ENCODE measurements around the gene SNX9.
"Not testable (repeated sequence)": the region's sequence is repeated elsewhere in the genome, so short reads cannot be mapped to it uniquely, and the experiment has no call there.

The SNX9 gene

GRCh38 chr6:157823001-157823527, at the start of gene SNX9:
Gene SNX9, plus strand, starts transcription at chr6:157823246. Its CDS starts 189 bp downstream, at chr6:157823435.
- DNase-seq (ENCODE audit: low spot score) = no peak

GRCh38 chr6:157773248-157773773, 49.7 kb upstream of the SNX9 start:
- no peak for DNase-seq (ENCODE audit: low spot score)

DNA sequence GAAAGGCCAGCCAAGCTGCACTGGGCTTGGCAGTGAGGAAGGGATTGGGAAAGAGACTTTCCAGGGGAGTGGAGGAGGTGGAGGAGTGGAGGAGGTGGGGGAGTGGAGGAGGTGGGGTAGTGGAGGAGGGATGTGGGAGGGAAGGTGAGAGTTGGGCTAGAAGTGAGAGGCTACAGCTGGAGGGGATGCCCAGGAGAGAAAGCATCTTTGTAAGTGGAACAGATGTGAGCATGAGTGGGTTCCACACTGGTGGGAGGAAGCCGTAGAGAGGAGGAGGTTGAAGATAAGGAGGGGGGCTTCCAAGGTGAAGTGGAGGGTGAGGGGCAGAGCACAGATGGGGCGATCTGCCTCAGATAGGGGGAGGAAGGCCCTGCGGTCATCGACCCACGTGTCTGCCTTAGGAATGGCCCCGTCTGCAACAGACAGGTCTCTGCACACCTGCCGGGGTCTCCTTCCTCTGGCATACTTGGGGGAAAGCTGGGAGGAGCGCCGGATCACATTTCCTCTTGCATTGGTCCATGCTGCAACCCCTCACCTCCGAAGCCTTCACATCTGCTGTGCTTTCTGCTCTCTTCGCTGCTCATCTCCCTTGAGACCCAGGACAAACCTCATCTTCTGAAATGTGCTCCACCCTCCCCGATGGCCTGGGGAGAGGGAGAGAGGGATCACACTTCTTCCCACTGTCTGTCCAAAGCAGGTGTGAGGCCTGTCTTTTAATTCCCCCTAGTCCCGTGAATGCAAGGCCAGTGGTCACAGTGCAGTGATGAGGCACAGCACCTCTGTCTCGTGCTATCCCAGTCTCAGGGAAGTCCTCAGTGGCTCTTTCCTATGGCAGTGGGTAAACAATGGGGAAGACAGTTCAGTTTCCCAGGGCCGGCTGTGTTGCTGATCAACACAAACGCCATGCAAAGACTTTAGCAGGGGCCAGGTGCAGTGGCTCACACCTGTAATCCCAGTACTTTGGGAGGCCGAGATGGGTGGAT, 48.6 kb upstream of the SNX9 start:
- no peak for DNase-seq (ENCODE audit: low spot score)

DNA sequence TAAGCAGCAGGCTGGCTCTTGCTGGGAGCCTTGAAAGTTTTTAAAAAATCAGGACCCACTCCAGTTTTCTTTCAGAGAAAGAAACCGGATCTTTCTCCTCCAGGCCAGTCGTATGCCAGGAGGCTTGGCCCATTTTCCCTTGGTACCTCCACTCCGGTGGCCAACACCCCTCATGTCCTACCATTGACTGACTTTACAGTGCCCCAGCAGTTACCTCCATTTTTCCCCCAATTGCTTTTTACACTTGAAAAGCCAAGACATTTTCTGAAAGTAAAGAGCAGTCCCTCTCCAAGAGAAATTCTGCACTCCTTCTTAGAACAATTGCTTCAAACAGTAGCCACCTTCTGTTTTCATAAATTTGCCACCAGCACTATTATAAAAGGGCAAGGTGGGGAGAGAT, 47.7 kb upstream of the SNX9 start:
- DNase-seq (ENCODE audit: low spot score) = no peak

GRCh38 chr6:157777344-157777743, 45.7 kb upstream of the SNX9 start:
- no peak for DNase-seq (ENCODE audit: low spot score)

GRCh38 chr6:157778719-157779118, 44.3 kb upstream of the SNX9 start:
- no peak for DNase-seq (ENCODE audit: low spot score)

GRCh38 chr6:157779705-157780604, 43.1 kb upstream of the SNX9 start:
- DNase-seq (ENCODE audit: low spot score) = no peak

- no peak for DNase-seq (ENCODE audit: low spot score)
These were observed 37.4 kb upstream of the SNX9 start for GRCh38 chr6:157785636-157786035.

DNA sequence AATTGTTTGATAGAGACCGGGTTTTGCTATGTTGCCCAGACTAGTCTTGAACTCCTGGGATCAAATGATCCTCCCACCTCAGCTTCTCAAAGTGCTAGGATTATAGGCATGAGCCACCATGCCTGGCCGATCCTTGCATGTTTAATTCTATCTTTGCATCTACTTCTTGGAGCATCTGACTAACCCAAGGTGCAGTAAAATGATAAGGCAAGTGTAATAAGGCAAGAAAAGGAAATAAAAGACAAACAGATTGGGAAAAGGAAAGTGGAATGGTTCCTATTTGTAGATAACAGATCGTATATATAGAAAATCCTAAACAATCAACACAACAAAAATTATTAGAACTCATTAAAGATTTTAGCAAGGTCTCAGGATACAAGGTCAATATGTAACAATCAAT, 36.8 kb upstream of the SNX9 start:
- no peak for DNase-seq (ENCODE audit: low spot score)

DNA sequence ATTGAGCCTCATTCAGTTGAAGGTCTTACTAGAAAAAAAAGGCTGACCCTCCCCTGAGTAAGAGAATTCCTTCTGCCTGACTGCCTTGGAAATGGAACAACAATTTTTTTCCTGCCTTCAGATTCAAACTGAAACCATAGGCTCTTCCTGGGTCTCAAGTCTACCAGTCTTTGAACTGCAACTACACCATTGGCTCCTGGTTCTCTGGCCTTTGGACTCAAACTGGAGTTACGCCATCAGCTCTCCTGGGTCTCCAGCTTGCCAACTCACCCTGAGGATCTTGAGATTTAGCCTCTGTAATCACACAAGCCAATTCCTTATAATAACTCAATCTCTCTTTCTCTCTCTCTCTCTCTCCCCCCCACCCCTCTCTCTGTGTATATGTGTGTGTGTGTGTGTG, 36.0 kb upstream of the SNX9 start:
- no peak for DNase-seq (ENCODE audit: low spot score)

DNA sequence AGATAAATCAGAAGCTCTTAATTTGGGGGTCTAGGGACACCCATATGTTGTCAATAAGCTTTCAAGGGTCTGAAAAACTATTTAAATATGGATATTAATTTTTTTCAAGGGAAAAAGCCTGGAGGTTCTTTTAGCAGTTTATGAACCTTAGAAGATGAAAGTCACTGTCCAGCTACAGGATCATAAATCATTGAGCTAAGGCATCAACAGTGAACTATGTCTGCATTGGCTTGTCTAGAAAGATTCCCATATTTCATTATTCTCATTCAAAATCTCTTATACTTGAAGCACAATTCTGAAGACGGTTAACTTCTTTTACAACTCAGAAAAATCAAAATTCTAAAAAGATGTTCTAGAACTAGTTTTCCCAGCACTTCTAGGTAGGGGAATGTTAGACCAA, 34.9 kb upstream of the SNX9 start:
- DNase-seq (ENCODE audit: low spot score) = no peak

DNA sequence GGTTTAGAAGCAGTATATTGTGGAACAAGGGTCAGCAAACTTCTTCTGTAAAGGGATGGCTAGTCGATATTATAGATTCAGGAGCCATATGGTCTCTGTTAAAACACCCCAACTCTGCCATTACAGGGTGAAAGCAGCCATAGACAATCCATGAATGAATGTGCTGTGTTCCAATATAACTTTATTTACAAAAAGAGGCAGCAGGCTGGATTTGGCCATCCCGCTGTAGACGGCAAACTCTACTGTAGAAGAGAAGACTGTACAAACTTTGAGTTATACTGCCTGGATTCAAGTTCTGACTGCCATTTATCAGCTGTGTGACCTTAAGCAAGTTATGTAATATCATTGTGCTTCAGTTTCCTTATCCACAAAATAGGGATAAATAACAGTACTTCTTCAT, 33.7 kb upstream of the SNX9 start:
- no peak for DNase-seq (ENCODE audit: low spot score)

DNA sequence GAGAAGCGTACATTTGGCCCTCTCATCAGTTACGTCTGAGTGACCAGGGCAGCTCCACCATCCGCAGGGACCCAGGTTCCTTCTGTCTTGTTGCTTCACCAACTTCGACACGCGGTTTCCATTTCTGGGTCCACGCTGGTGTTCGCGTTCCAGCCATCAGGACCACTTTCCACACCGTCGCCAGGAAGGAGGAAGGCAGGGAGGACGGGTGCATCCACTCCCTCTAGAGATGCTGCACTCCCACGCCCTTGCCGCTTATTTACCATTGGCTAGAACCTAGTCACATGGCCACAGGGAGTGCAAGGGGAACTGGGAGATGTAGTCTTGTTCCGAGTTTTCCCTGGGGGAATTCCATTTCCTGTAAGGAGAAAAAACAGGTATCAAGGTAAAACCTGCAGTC, 33.2 kb upstream of the SNX9 start:
- no peak for DNase-seq (ENCODE audit: low spot score)

GRCh38 chr6:157790548-157791160, 32.4 kb upstream of the SNX9 start:
- no peak for DNase-seq (ENCODE audit: low spot score)

- DNase-seq (ENCODE audit: low spot score) = no peak
These were observed 31.6 kb upstream of the SNX9 start for GRCh38 chr6:157791450-157791849.

- DNase-seq (ENCODE audit: low spot score) = no peak
These were observed 30.4 kb upstream of the SNX9 start for GRCh38 chr6:157792671-157793070.

DNA sequence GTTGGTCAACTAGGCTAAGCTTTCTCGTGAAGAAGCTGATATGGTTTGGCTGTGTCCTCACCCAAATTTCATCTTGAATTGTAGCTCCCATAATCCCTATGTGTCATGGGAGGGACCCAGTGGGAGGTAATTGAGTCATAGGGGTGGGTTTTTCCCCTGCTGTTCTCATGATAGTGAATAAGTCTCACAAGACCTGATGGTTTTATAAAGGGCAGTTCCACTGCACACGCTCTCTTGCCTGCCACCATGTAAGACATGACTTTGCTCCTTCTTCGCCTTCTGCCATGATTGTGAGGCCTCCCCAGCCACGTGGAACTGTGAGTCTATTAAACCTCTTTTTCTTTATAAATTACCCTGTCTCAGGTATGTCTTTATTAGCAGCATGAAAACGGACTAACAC, 29.0 kb upstream of the SNX9 start:
- DNase-seq (ENCODE audit: low spot score) = not testable (repeated sequence)

GRCh38 chr6:157795841-157796240, 27.2 kb upstream of the SNX9 start:
- DNase-seq (ENCODE audit: low spot score) = no peak

GRCh38 chr6:157798851-157799250, 24.2 kb upstream of the SNX9 start:
- no peak for DNase-seq (ENCODE audit: low spot score)

DNA sequence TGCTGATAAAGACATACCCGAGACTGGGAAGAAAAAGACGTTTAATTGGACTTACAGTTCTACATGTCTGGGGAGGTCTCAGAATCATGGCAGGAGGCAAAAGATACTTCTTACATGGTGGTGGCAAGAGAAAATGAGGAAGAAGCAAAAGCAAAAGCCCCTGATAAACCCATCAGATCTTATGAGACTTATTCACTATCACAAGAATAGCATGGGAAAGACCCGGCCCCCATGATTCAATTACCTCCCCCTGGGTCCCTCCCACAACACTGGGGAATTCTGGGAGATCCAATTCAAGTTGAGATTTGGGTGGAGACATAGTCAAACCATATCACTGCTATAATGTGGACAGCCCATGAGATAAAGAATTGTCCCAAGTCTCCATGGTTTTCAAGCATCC, 23.5 kb upstream of the SNX9 start:
- DNase-seq (ENCODE audit: low spot score) = not testable (repeated sequence)

GRCh38 chr6:157800420-157801237, 22.4 kb upstream of the SNX9 start:
- peak; percentile 14 for DNase-seq (ENCODE audit: low spot score)

Data from kidney capillary endothelial cell (primary cell).